Transverse colon (tissue), 4 donors: ENCODE results near the gene MMP23B. TPM values are rescaled to one million over a fixed set of nuclear protein-coding genes. Genes with fewer than 3 reads are reported as not detected.
A peak's percentile ranks its signal among the peaks of the same experiment; 100 is the strongest.
"Not testable (repeated sequence)": the region's sequence is repeated elsewhere in the genome, so short reads cannot be mapped to it uniquely, and the experiment has no call there.

Experiments
- DNase-seq: peaks from one replicate; pipeline ENCODE4 v3.0.0-alpha.2; 2019
- H3K27ac ChIP-seq, 4 donors: fragments of 200-600 bp; sonication (generic); 2 replicates each; pipeline ENCODE4 v1.5.1; 2016 to 2018; ENCODE audit warnings: inconsistent platforms in 4 of 4
- H3K27me3 ChIP-seq: fragments of 200-600 bp; sonication (generic); 2 replicates; pipeline ENCODE4 v1.5.1; 2017; ENCODE audit warnings: inconsistent platforms
- H3K36me3 ChIP-seq, 4 donors: fragments of 200-600 bp; sonication (generic); 2 replicates each; pipeline ENCODE4 v1.5.1; 2017 to 2019; ENCODE audit warnings: inconsistent platforms in 4 of 4
- H3K4me1 ChIP-seq, 4 donors: fragments of 200-600 bp; sonication (generic); 2 replicates each; pipeline ENCODE4 v1.5.1; 2017 to 2020; ENCODE audit warnings: inconsistent platforms in 4 of 4
- H3K4me3 ChIP-seq, 4 donors: fragments of 200-600 bp; sonication (generic); 1 replicate in 1 of 4; 2 replicates in 3 of 4; pipeline versions ENCODE4 v1.5.1 to v1.6.1; 2017 to 2019; ENCODE audit warnings: inconsistent platforms in 4 of 4
- H3K9me3 ChIP-seq, 2 donors: fragments of 200-600 bp; sonication (generic); 2 replicates each; pipeline ENCODE4 v1.5.1; 2017 to 2019; ENCODE audit warnings: inconsistent platforms in 2 of 2
- EP300 ChIP-seq: sonication (generic); formaldehyde crosslinking; IDR thresholded peaks from one replicate; pipeline ENCODE4 v1.6.1; 2017; ENCODE audit warnings: antibody characterized with exemption, low read depth
- POLR2A ChIP-seq: fragments of 450-650 bp; IDR thresholded peaks from one replicate; pipeline ENCODE4 v1.6.1; 2016; ENCODE audit warnings: antibody characterized with exemption, mild to moderate bottlenecking, moderate library complexity
- POLR2AphosphoS5 ChIP-seq, 3 donors: sonication (generic); formaldehyde crosslinking; IDR thresholded peaks; one replicate each; pipeline ENCODE4 v1.6.1; 2016; ENCODE audit warnings: antibody characterized with exemption in 3 of 3
- WGBS, 2 donors: methylation state at CpG; one replicate each; pipeline ENCODE4 v1.1.5; 2018; ENCODE audit warnings: low coverage in 1 of 2; 5-methylcytosine and 5-hydroxymethylcytosine counted together
- in situ Hi-C, 4 donors: fragments of 200-750 bp; cut with MboI; loops; one replicate each; pipeline versions ENCODE4 v1.15.0 to v1.15.1; 2017; ENCODE audit warnings: low sequenced_read_pairs in 3 of 4, low pct_ligation_motif_present in 1 of 4, low pct_unique_long_range_greater_than_20kb in 1 of 4
- intact Hi-C: fragments of 100-400 bp; cut with DNase I; formaldehyde crosslinking; loops from one replicate; pipeline ENCODE4 v1.15.1; 2023; ENCODE audit warnings: low total_unique reads
- total RNA-seq, 4 donors: library from RNA; depleted of rRNA; stranded (reverse); fragments of >200 nt; gene quantifications; one replicate each; pipeline ENCODE4 v1.1.0, GENCODE V29; 2016
- TF ChIP-seq, protein P1 (sequence below), 5 experiments: fragments of 200-600 bp in 3 of 5; fragments of 450-650 bp in 2 of 5; sonication (generic) in 3 of 5; IDR thresholded peaks; 1 replicate in 2 of 5; 2 replicates in 3 of 5; pipeline ENCODE4 v1.5.1; 2016 to 2017; ENCODE audit warnings: antibody characterized with exemption in 5 of 5, inconsistent platforms in 3 of 5, mild to moderate bottlenecking in 2 of 5, moderate library complexity in 1 of 5

MMP23B gene
- total RNA-seq, 4 donors from 2014 or later: 4.9 to 58.9 (median 9.9) TPM

- H3K4me1 ChIP-seq, H3K4me3 ChIP-seq, DNase-seq, H3K27me3 ChIP-seq, H3K27ac ChIP-seq, intact Hi-C loops, in situ Hi-C loops, H3K9me3 ChIP-seq: not testable (repeated sequence)
- peaks cover 0 to 17% (median 3%) of the 10 kb centered on the region in 4 donors for H3K36me3 ChIP-seq
- 99% methylated on average over 10 of the region's 25 CpGs; no CpG with 5 or more reads in 1 of the 2 donors for WGBS, 2 donors
These were observed 8.1 kb downstream of the MMP23B start for GRCh38 chr1:1640081-1640480.

DNA sequence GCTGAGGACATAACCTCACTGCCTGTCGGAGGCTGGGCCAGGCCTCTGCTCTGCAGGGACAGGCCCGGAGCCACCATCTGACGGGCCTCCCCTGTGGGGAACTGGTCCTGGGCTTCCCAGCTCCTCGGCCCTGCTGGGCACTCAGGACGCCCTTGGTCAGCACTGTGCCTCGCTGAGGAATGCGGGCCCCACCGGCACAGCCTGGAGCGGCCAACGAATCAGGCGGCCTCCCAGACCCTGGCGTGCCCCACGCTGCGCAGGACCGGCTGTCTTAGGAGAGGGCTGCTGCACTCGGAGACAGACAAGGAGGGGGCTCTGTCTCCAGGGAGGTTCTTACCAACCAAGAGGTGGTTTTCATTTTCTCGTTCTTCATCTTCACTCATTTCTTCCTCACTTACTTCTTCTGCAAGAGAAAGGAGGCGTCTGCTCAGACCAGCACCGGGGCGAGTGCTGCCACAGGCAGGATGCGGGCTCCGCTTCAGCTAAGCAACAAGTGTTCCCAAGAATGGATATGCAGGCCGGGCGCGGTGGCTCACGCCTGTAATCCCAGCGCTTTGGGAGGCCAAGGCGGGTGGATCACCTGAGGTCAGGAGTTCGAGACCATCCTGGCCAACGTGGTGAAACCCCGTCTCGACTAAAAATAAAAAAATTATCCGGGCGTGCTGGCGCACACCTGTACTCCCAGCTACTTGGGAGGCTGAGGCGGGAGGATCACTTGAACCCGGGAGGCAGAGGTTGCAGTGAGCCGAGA lies 8.9 kb downstream of the MMP23B start:
- H3K36me3 ChIP-seq: peaks cover 0 to 20% (median 3%) of the 10 kb centered on the region in 4 donors
- in situ Hi-C loops, intact Hi-C loops, H3K4me1 ChIP-seq, H3K9me3 ChIP-seq, H3K27ac ChIP-seq, H3K27me3 ChIP-seq, DNase-seq, H3K4me3 ChIP-seq: not testable (repeated sequence)
- whole genome bisulfite sequencing, 2 donors: 91 to 95% methylated on average over 6 to 16 of the region's 38 CpGs

GRCh38 chr1:1646326-1646725 lies 14.4 kb downstream of the MMP23B start:
- in situ Hi-C loops, H3K4me3 ChIP-seq, H3K27ac ChIP-seq, H3K27me3 ChIP-seq, intact Hi-C loops, DNase-seq, H3K9me3 ChIP-seq: not testable (repeated sequence)
- Histone ChIP-seq H3K4me1 (peaks cover 0 to 20% (median 18%) of the 10 kb centered on the region in 4 donors), H3K36me3 (peaks cover 0 to 22% (median 2%) of the 10 kb centered on the region in 4 donors)
- 58 to 81% methylated on average over 1 to 5 of the region's 5 CpGs for WGBS, 2 donors

DNA sequence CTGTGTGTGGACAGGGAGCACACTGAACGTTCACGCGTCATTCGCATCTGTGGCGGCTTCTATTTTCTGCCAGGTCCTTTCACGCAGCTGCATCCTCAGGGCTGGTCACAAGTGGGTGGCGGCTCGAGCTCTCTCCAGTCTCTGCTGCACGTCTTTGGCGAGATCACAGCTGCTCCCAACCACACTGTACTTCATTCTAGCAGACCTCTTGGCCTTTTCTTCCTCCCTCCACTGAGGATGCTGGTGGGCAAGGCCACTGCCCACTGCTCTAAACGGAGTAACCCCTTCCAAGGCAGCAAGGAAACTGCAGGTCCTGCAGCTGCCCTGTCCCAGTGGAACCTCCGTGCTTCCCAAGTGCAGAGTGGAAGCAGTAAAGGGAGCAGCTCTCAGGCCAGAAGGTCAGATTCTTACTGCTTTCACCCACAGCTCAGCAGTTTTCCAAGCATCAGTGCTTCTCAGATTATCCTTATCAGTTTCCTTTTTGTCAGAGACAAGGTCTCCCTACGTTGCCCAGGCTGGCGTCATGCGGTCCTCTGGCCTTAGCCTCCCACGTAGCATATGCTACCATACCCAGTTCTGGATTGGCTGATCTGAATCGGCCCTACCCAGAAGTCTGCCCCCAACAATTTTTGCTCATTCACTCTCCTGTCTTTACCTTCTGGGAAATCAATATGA lies 15.7 kb downstream of the MMP23B start:
- Histone ChIP-seq H3K4me1 (peaks cover 0 to 20% (median 18%) of the 10 kb centered on the region in 4 donors), H3K36me3 (peaks cover 0 to 32% (median 11%) of the 10 kb centered on the region in 4 donors), H3K27ac (peak overlapping the region; percentile 70 to 85 (median 80))
- H3K9me3 ChIP-seq, H3K27me3 ChIP-seq, in situ Hi-C loops, intact Hi-C loops, H3K4me3 ChIP-seq: not testable (repeated sequence)
- 46 to 77% methylated on average over 8 to 17 of the region's 17 CpGs for WGBS, 2 donors
- DNase-seq: peak; percentile 47

DNA sequence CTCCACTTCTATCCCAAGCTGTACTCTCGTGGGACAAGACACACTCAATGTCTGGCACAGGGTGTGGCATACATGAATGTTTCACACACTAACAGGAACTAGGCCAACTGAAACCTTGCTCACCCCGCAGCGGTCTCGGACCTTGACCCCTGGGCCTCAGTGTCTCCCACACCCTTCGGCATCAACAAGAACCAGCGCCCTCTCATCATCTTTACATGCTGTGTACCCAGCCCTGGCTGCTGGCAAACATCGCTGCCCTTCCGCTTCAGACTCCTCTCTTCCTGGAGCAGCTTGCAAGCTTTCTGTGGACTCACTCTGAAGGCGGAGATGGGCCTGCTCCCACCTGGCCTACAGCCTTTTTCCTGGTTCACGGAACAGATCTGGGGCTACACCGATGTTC lies 16.3 kb downstream of the MMP23B start:
- 54 to 74% methylated on average over 3 to 11 of the region's 11 CpGs for WGBS, 2 donors
- H3K9me3 ChIP-seq, intact Hi-C loops, H3K27me3 ChIP-seq, in situ Hi-C loops, H3K4me3 ChIP-seq: not testable (repeated sequence)
- Histone ChIP-seq H3K4me1 (peaks cover 0 to 20% (median 18%) of the 10 kb centered on the region in 4 donors), H3K27ac (peak overlapping the region; percentile 70 to 85 (median 80)), H3K36me3 (peaks cover 0 to 32% (median 14%) of the 10 kb centered on the region in 4 donors)
- DNase-seq: peak; percentile 92
- TF ChIP-seq EP300 (peak; percentile 7), POLR2A (peak; percentile 61), POLR2AphosphoS5 (IDR thresholded peaks at IDR 0.05) (peak; percentile 32 to 80 (median 75))

GRCh38 chr1:1658583-1659549 lies 26.9 kb downstream of the MMP23B start, which contains the start of gene CDK11B:
Gene CDK11B (minus strand): TSS chr1:1659004. CDS start chr1:1657485, 1,519 bp downstream.
- H3K36me3 ChIP-seq: peaks cover 0 to 22% (median 10%) of the 10 kb centered on the region in 4 donors
- intact Hi-C loops, H3K27me3 ChIP-seq, H3K9me3 ChIP-seq: not testable (repeated sequence)
- in situ Hi-C loops: loop anchor here in 1 of 4 donors (5.0 kb wide), 1 partner anchor 63 kb away; the partner anchor contains the start of gene CDK11A
- WGBS, 2 donors: 0 to 20% methylated on average over 2 to 9 of the region's 96 CpGs
- TF ChIP-seq, protein P1, sequence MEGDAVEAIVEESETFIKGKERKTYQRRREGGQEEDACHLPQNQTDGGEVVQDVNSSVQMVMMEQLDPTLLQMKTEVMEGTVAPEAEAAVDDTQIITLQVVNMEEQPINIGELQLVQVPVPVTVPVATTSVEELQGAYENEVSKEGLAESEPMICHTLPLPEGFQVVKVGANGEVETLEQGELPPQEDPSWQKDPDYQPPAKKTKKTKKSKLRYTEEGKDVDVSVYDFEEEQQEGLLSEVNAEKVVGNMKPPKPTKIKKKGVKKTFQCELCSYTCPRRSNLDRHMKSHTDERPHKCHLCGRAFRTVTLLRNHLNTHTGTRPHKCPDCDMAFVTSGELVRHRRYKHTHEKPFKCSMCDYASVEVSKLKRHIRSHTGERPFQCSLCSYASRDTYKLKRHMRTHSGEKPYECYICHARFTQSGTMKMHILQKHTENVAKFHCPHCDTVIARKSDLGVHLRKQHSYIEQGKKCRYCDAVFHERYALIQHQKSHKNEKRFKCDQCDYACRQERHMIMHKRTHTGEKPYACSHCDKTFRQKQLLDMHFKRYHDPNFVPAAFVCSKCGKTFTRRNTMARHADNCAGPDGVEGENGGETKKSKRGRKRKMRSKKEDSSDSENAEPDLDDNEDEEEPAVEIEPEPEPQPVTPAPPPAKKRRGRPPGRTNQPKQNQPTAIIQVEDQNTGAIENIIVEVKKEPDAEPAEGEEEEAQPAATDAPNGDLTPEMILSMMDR (IDR thresholded peaks at IDR 0.05): peak; percentile 20 to 58 (median 38)
- peak; percentile 78 to 80 (median 80) for TF ChIP-seq POLR2AphosphoS5 (IDR thresholded peaks at IDR 0.05)
- TF ChIP-seq POLR2A: peak; percentile 74
- DNase-seq: peak; percentile 95
- H3K4me1 ChIP-seq: peaks cover 3 to 36% (median 22%) of the 10 kb centered on the region in 4 donors
- peak within 1 kb of the TSS; percentile 59 to 82 (median 70) for H3K4me3 ChIP-seq
- peak within 1 kb of the TSS; percentile 95 to 100 (median 98) for H3K27ac ChIP-seq

- in situ Hi-C loops, H3K27me3 ChIP-seq, H3K4me3 ChIP-seq, DNase-seq, H3K9me3 ChIP-seq, intact Hi-C loops: not testable (repeated sequence)
- Histone ChIP-seq H3K36me3 (peaks cover 0 to 20% (median 9%) of the 10 kb centered on the region in 4 donors), H3K4me1 (peaks cover 3 to 14% (median 6%) of the 10 kb centered on the region in 4 donors), H3K27ac (peak overlapping the region; percentile 49 to 73 (median 58))
- 74% methylated on average over 8 of the region's 9 CpGs; no CpG with 5 or more reads in 1 of the 2 donors for WGBS, 2 donors
These were observed 30.4 kb downstream of the MMP23B start for GRCh38 chr1:1662392-1662791.
